ENCODE measurements around the gene SPOPL. TPM values are rescaled to one million over a fixed set of nuclear protein-coding genes. Genes with fewer than 3 reads are reported as not detected.

Gene SPOPL
- total RNA-seq, 1 experiment from 2014 or later = 13.6 TPM

GRCh38 chr2:138577066-138577465 is 75.5 kb downstream of the SPOPL start:
- Histone ChIP-seq H3K14ac (ENCODE audit: insufficient read depth, low read length) (no peak overlapping the region), H2AFZ (ENCODE audit: low read length) (no peak overlapping the region), H4K20me1 (ENCODE audit: control insufficient read depth, insufficient read depth, insufficient read length) (no peaks in the 10 kb centered on the region), H3K18ac (ENCODE audit: insufficient read length, low read depth, low read length) (no peak overlapping the region), H3T11ph (ENCODE audit: low read length) (no peak overlapping the region), H3K27ac (ENCODE audit: insufficient read length, low read depth, low read length) (no peak overlapping the region), H4K91ac (ENCODE audit: insufficient read length, low read depth, low read length) (no peak overlapping the region), H4K8ac (replicated peaks; ENCODE audit: insufficient read length, low read depth, low read length) (no peak overlapping the region), H3K56ac (ENCODE audit: insufficient read length, low read depth, low read length) (no peak overlapping the region), H3K9ac (ENCODE audit: extremely low read depth, insufficient read length, low read length) (no peak overlapping the region), H3K23ac (ENCODE audit: insufficient read length, low read depth, low read length) (no peak overlapping the region), H3K79me1 (ENCODE audit: insufficient read depth, low read depth, low read length, poor library complexity, severe bottlenecking) (no peaks in the 10 kb centered on the region), H3K27me3 (ENCODE audit: insufficient read depth, low read length) (no peaks in the 10 kb centered on the region), H2AK5ac (ENCODE audit: insufficient read length, low read length) (no peak overlapping the region), H3K23me2 (ENCODE audit: insufficient read length, low read depth, low read length, poor library complexity, severe bottlenecking) (no peaks in the 10 kb centered on the region), H3K4me2 (ENCODE audit: insufficient read depth, insufficient read length, low read length) (no peak overlapping the region), H2BK5ac (ENCODE audit: insufficient read length, low read length) (no peak overlapping the region), H2BK120ac (ENCODE audit: low read depth, low read length, poor library complexity, severe bottlenecking) (no peak overlapping the region), H2BK15ac (ENCODE audit: low read depth, low read length) (no peak overlapping the region), H3K4ac (ENCODE audit: low read depth, low read length) (no peak overlapping the region), H3K79me2 (ENCODE audit: insufficient read depth, low read length) (no peaks in the 10 kb centered on the region), H3K4me1 (ENCODE audit: insufficient read depth, low read length) (no peaks in the 10 kb centered on the region), H2BK12ac (ENCODE audit: insufficient read length, low read depth, low read length) (no peak overlapping the region), H3K9me3 (ENCODE audit: control insufficient read depth, low read depth, low read length) (no peaks in the 10 kb centered on the region), H4K5ac (ENCODE audit: insufficient read length, low read depth, low read length) (no peak overlapping the region), H2BK20ac (ENCODE audit: low read depth, low read length, poor library complexity, severe bottlenecking) (no peak overlapping the region)
- no peaks in the 10 kb centered on the region for H3K27me3 Mint-ChIP-seq (ENCODE audit: low read depth)
- H3K36me3 Mint-ChIP-seq (ENCODE audit: insufficient read depth in 1 of 3, low read depth in 3 of 3) = peaks cover 40 to 52% (median 41%) of the 10 kb centered on the region in 3 experiments
- DNase-seq = no peak
- TF ChIP-seq CTCF (conservative IDR thresholded peaks at IDR 0.05) = no peak
- H3K9me3 Mint-ChIP-seq = peaks cover 11 to 14% of the 10 kb centered on the region in 2 experiments; a peak in 4 of 5 replicates
- 0 out of 7 replicates have a peak overlapping the region, but pooled peaks of 1 of the 3 experiments have one; percentile 27 for H3K27ac Mint-ChIP-seq
- H3K4me1 Mint-ChIP-seq = no peaks in the 10 kb centered on the region
- no peak overlapping the region for H3K4me3 Mint-ChIP-seq
- no CpG with 5 or more reads among the region's 2 CpGs for WGBS (ENCODE audit: extremely low coverage, insufficient read length, low lambda C conversion rate)
